Middle frontal gyrus (tissue), 1 donor: ENCODE data around the gene RASL10B.

Experiments used
- DNase-seq: peaks from one replicate; pipeline ENCODE4 v3.0.0-alpha.2; 2015; ENCODE audit warnings: low spot score; ENCODE audit errors: extremely low spot score

The RASL10B gene

DNA sequence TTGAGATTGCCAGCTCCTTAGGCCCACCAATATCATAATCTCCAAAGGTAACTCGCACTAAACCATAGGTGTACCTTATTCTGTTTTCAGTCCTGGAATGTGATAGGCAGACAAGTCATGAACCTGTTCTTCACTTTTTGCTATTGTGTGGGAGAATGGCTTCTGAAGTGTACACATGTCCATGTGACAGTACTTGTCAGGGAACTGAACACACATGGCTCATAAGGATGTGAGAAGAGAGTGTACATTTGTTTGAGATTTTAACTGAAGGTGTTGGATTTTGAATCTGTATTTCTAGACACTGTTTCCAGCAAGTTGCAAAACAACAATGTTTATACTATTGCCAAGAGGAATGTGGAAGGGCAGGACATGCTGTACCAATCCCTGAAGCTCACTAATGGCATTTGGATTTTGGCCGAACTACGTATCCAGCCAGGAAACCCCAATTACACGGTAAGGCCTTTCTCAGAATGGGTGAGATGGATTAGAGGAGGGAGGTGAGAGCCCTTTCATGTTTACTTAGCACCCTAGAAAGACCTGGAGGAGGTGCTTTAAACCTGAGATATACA, 14.5 kb upstream of the RASL10B start:
- no peak for DNase-seq

DNA sequence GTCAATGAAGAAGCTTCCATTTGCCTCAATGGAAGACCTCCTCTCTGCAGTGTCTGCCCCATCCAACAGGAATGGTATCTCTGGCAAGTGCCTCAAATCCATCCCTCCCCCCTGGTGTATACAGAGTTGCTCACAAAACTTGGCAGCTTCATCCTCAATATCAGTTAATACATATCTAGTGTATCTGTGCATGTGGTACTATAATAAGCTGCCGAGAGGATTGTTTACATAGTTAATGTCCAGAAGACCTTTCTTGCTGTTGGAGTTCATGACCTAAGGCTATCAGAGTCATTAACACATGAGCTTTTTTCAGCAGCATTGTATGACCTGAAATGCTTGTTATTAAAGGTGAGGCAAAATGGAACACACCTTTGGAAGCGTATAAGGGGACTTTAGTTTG, 14.0 kb upstream of the RASL10B start:
- DNase-seq = no peak

DNA sequence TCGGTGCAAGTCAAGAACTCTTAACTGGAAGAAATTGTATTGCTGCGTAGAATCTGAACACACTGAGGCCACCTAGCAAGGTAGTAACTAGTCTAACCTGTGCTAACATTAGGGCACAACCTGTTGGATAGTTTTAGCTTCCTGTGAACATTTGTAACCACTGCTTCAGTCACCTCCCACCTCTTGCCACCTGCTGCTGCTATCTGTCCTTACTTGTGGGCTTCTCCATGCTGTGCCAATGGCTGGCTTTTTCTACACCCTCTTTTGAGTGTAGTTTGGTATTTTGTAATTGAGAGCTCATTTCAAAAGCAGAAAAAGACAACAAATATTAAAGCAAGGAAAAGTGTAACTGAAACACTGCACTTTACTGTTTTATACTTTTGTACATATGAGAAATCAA, 7.7 kb upstream of the RASL10B start:
- DNase-seq = no peak

DNA sequence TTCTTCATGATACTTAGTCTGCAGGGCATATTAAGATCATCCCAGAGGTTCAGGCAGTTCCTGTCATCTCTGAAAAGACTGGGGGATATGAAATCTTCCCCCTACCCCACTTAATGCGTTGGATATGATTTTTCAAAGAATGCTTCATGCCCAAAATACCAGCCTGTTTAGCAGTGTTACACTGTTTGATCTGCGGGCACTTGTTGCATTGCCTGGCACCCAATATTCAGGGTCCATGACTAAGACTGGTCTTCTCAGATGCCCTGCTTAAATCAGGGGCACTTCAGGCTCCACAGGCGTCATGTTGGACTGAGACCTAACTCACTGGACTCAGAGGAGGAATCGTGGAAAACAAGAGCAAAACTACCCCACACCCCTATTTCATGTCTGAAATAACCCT, 6.4 kb upstream of the RASL10B start:
- no peak for DNase-seq

DNA sequence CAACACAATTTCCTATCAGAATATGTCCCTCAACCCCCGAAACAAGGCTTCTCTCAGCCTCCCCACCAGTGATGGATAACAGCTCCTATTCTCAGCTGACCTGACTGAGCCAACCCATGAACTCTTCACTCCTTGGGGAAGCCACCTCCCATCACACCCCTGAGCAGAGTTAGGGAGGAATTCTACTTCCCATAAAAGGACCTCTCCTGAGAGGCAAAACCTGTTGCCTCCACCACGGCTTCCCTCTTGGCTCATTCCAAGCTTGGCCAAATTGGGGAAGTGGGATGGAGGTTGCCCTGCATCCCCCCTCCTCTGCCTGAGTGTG, 5.7 kb upstream of the RASL10B start:
- no peak for DNase-seq

DNA sequence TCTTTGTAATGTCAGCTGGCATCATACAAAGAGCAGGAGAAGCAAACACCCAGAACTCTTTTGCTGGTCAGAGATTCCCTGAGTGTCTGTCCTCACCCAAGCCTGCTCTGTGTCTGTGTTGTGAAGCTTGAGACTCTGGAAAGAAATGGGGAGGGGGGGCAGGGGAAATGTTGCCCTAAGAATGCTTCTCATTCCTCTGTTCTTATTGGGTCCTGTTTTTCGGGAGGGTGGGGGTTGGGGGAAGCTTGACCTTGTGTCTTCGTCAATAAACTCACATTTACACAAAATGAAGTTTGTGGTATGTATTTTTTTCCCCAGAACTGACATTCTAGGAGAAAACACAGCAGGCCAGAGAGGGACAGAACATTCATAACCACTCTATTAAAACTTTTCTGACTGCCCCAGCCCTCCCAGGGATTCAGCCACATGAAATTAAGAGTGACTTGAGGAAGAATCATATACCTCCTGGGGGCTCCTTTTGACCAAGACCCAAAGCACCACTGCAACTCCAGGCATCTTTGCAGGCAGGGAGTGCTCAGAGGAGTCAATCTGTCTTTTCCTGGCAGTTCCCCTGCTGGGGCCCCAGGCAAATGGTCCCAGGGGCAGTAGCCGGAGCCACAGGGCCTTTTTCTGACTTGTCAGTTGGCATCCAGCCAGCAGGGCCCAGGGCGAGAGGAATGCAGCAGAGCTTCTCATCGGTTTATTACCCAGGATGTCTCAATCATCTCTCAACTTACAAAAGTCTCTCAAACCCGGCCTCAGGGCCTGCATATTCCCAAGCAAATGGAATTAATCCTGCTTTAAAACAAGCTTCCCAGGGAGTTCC, 5.1 kb upstream of the RASL10B start:
- no peak for DNase-seq

DNA sequence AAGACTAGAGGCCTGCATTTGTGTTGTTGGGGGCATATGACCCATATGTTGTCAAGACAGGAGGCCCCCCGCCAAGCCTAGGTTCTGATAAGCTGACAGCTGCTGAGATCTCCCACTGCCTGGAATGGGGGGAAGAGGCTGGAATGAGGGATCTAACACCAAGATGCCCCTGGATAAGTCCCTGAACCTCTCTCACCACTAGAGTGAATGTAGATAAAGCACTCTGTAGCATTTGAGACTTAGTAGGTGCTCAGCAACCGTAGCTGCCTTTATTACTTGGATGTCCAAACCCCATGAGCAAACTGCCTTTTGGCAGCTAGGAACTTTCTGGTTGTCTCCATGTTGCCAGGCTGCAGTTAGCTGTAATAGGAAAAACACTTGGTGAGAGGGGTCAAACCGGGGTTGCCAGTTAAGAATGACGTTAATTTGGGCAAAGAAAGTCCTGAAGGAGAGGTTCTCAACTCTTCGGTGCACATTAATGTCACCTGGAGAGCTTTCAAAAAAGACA, 4.4 kb upstream of the RASL10B start:
- DNase-seq = no peak

DNA sequence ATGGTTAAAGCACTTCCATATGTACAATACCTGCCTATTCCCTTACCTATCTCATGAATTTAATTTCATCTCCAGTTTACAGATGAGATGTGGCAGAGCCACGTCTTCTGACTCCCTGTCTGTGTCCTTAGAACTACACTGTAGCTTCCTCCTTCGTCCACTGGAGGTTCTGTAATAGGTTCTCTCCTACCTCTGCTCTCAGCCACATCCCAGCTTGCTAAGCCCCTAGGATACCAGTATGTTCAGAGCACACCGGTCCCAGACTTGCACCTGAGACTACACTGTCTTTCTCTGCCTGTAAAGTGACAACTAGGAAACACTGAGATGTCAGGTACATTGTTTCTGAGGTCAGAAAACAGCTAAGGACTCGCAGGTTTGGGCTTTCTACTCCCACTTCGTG, 3.8 kb upstream of the RASL10B start:
- no peak for DNase-seq

DNA sequence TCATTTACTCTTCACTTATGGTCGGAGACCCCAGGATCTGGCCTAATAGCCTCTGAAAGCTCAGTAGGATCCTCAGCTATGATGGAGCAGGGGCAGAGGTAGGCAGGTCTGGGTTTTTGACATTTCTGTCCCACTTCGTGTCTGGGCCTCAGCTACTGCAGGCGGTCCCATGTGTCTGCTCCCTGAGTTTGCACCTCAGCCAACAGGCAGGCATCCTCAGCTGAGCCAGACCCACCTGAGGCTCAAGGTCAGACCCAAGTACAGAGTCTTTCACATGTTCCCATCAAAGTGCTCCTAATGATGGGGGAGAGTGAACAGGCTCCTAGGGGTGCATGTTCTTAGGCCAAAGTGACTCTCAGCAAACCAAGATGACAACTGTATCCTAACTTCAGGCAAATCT, 2.9 kb upstream of the RASL10B start:
- no peak for DNase-seq

DNA sequence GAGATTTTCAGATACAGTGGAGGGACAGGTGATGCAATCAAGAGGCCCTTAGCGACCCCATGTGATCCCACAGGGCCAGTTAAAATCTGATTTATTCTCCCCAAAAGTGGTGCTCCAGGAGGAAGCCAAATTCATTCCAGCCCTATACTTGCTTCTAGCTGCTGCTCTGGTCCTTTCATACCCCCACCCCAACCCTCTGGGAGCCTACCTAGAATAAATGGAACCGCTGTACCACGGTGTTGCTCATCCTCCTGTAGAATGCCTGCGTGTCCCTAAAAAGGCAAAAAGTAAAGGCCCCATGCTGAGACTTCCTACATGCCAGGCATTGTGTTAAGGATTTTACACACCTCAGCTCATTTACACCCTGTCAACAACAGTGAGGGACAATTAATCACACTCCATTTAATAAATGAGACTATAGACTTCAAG, 2.0 kb upstream of the RASL10B start:
- no peak for DNase-seq

DNA sequence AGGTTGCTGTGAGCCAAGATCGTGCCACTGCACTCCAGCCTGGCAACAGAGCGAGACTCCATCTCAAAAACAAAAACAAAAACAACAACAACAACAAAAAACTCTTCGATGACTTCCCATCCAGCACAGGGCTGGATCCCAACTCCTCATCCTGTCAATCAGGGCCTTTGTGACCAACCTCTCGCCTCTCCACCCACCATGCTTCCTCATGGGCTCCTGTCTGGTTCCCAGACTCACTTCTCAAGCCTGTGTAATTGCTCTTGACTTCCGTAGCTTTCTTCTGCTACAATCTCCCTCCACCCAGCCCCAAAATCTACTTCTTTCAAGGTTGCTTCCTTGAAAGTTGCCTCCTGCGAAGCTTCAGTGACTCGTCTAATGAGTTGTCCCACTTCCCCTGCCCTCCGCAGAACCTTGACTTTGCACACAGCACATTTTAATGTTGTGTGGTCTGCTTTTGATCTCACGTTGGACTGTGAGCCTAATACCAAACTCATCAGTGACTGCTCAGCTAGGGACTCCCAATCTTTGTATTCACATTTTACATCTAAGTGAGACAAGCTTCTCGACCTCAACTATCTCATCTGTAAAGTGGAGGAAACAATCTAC, 936 bp upstream of the RASL10B start:
- no peak for DNase-seq

DNA sequence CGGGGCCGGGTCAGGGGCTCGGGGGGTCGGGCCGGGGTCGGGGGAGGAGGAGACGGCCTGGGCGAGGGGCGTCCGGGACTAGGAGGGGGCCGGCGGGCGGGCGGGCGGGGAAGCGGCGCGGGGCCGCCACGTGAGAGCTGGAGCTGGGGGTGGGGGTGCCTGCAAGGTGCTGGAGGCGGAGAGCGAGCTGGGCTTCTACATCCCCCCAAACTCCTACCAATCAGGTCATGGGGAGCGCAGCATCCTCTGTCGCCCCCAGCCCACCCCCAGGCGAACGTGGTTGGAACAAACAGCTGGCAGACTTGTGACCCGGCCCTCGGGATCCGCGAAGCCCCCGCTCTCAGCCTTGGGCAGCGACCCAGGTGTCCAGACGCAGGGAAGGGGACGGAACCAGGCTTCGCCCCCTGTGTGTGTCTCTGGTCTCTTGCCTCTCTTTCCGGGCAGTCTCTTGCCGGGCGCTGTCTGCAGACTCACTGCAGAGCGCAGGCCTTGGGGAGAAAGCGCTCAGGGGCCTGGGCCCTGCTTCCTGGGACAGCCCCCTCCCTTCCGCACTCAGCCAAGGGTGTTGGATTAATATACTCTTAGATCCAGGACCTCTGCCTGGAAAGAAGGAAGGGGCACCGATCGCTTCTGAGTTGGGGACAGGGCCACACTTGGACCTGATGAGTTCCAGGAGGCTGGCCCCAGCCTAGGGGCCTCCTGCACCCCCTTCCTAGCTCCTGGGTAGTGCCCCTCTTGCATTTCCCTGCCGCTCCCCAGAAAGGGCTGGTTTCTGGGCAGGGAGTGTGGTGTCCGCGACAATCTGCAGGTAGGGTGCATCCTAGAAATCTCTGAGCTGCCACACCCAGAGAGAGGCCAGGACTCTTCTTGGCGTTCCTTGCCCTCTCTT, 722 bp downstream of the RASL10B start:
- no peak for DNase-seq

DNA sequence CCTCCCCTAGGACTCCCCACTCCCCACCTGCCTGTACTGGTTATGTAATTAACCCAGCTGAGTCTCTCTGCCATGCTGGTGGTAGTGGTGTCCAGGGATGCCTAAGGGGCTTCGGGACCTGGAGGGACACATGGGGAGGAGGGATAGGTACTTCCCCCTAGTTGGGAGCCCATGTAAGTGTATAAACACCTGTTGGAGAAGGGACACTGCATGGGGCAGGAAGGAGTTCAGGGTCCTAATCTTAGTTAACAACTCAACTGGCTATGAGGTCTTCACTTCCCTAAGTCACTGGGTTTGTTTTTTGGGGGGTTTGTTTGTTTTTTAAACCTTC, 1.3 kb downstream of the RASL10B start:
- DNase-seq = no peak

DNA sequence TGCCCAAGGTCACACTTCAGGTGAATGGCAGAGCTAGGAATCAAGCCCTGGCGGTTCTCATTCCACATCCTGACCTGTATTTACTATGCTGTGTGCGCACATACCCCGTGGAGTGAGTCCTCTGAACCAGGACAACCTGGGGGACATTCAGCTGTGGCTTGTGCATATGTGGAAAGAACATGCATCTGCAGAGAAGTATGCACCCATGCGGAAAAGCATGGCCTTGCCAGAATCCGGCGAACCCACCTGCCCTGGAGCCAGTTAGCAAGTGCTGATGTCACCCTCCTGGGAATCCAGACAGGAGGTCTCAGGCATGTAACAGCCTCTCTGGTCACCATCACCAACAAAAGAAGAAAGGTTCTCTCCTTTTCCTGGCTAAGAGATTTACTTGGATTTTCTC, 1.9 kb downstream of the RASL10B start:
- no peak for DNase-seq

DNA sequence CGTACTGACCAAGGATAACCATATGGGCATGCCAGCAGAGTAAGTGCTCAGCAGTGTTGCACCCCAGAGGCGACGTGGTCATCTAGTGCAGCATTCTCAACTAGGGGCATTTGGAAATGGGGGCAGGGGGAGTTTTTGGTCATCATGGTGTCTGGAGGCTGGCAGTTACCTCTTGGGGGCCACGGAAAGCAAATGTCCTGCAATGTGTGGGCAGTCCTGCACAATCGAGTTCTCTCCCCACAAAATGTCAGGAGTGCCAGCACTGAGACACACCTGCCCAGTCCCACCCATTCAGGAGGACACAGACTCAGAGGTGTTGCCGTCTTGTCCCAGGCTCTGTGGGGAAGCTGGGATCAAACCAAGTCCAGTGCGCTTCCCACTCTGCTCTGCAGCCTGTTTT, 3.0 kb downstream of the RASL10B start:
- no peak for DNase-seq

DNA sequence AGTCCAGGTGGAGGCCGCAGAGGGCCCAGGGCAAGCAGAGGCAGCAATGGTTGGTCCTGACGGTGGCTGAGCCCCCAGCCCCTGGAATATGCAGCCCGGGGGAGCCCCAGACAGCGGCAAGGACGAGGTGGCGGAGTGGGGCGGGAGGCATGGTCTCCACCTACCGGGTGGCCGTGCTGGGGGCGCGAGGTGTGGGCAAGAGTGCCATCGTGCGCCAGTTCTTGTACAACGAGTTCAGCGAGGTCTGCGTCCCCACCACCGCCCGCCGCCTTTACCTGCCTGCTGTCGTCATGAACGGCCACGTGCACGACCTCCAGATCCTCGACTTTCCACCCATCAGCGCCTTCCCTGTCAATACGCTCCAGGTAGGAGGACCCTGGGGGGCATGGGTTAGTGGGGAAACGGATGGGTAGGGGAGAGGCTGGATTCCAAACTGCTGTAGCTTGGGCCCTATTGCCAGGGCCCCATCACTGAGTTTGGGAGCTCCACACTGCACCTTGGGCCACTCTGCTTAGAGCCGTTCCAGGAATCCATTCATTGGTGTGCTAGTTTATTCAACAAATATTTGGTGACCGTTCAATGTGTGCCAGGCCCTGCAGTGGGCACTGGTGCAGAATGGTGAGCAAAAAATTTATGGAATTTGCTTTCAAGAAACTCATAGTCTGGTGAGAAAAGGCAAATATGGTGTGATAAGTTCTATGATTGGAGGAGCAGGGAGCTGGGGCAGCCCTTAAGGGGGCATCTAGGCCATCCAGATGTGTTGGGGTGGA, 3.8 kb downstream of the RASL10B start:
- DNase-seq = no peak

DNA sequence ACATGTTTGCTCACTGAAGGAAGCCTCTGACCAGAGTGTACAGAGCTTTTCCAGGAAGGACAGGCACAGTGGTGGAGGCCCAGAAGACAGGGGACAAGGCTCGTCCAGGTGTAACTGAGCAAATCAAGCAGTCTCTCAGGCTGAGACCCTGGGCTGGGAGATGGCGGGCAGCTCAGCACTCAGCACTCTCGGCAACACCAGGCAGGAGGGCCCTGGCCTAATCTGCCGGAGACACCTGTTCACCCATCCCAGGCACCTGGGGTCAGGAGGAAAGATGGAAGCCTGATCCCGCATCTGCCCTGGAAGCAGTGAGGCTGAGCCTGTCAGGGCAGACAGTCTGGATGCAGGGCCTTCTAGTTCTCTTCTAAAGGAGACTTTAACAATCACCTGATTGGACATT, 4.8 kb downstream of the RASL10B start:
- DNase-seq = no peak

DNA sequence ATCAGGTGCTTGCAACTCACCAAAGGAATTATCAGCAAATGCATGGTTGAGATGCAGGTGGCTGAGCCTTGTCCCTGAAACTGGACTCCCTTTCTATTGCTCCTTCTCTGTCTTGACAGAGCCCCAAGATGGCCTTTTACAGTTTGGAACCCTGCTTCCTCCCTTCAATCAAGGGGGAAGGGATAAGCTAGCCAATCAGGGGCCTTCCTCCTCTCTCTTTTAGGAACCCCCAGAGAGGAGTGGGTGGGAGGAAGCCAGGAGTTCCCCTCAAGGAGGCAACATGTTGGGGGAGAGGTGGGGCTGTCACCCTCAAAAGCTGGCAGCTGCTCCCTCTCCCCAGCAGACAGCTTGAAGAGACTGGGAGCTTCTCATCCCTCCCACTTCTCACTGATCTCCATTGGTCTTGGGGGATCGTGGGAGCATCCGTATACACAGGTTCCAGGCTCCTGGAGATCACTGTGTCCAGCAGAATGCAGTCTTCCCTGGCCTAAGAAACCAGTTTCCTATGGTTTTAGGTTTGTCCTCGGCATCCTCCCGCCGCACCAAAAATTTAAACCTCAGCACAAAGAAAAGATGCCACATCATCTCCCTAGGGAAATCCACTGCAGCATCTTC, 7.2 kb downstream of the RASL10B start:
- no peak for DNase-seq

DNA sequence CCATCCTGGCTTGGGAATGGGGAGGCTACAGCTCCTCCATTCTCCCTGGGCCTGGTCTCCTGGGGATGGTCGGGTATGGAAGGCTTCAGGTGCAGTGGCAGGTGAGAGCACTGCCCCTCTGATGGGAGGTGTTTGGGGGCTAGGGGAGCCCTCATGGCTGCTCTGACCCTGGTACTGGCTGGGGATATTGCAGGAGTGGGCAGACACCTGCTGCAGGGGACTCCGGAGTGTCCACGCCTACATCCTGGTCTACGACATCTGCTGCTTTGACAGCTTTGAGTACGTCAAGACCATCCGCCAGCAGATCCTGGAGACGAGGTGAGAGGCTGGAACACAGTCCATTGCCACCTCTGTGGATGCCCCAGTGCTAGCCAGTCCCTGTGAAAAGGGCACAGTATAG, 8.8 kb downstream of the RASL10B start:
- no peak for DNase-seq

DNA sequence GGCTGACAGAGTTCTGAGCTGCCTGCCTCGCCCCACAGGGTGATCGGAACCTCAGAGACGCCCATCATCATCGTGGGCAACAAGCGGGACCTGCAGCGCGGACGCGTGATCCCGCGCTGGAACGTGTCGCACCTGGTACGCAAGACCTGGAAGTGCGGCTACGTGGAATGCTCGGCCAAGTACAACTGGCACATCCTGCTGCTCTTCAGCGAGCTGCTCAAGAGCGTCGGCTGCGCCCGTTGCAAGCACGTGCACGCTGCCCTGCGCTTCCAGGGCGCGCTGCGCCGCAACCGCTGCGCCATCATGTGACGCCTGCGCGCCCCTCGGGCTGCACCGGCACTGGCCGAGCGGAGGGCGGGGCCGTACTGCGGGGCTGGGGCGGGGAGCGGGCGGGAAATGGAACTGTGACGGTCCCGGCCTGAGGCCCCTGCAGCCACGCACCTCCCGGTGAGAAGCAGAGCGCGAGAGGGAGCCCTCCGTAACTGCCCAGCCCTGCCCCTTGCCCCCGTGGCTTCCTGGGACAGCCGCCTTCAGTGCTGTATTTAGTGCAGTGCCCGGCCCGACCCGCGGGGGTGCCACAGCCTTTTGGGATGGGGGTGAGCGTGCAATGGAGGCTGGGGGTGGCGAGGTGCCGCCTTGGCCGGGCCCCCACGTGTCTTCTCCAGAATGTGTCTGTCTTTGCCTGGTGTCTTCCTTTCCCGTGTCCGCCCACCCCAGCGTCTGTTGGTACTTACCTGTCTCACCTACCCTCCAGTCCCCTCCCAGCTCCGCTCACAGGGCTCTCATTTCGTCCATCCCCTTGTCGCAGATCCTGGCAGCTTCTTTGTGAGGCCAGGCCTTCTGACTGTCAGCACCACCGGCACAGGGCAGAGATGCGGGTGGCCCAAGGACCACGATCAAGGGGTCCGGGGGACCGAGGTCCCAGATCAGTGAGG, 9.8 kb downstream of the RASL10B start:
- DNase-seq = no peak
